OCI-M1 (cell line): ENCODE results near the gene TNNC2.
A peak's percentile ranks its signal among the peaks of the same experiment; 100 is the strongest.
"Not testable (repeated sequence)": the region's sequence is repeated elsewhere in the genome, so short reads cannot be mapped to it uniquely, and the experiment has no call there.

Source experiments
- DNase-seq: peaks from one replicate; lab custom pipeline; 2025; lab: John Stamatoyannopoulos, UW

Gene TNNC2

GRCh38 chr20:45821947-45822346 is 5.2 kb downstream of the TNNC2 start:
- DNase-seq, result no peak

- no peak for DNase-seq
Measured at GRCh38 chr20:45819466-45819865, 7.6 kb downstream of the TNNC2 start.

DNA sequence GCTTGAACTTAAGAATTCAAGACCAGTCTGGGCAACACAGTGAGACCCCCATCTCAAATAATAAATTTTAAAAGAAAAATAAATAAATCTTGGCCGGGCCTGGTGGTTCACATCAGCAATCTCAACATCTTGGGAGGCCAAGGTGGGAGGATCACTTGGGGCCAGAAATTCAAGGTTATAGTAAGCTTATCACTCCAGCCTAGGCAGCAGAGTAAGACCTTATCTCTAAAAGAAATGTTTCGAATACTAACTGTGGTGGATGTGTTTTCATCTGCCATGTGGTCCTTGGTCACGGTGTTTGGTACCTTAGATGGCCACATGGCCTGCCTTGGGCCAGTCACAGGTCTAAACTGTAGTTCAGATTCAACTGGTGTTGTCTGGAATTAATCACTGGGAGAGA is 8.9 kb downstream of the TNNC2 start:
- peak; percentile 38 for DNase-seq

DNA sequence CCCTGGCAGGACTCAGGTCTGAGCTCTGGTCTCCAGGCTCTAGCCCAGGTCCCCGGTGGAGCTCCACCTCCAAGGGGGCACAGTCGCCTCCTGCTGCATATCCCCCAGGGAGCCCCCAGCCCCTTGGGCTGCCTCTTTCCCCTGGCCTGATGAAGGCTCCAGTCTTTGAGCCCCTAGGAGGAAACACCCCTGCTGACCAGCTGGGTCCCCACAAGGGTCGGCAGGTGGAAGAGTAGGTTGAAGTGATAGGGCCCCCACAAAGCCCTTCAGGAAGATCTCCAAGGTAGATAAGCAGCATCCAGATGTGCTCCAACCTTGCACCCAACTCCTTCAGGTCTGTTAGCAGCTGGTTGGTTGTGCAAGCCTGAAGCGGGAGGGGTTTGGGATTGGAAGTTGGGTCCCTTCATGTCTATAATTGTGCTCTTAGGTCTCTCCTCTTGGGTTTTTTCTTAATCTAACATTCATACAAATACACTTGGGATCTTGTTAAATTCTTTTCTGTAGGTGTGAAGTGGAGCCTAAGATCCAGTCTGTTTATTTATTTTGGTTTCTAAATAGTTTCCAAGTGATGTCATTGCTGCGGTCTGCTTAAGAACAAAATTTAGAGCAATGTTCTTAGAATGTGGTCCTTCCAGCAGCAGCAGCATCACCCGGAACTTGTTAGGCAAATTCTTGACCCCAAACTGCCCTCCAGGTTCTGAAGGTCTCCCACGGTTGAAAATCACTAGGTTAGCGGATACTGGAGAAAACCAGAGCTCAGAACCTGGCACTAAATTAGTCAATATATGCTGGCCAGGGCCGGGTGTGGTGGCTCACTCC is 9.5 kb downstream of the TNNC2 start:
- DNase-seq, result no peak

DNA sequence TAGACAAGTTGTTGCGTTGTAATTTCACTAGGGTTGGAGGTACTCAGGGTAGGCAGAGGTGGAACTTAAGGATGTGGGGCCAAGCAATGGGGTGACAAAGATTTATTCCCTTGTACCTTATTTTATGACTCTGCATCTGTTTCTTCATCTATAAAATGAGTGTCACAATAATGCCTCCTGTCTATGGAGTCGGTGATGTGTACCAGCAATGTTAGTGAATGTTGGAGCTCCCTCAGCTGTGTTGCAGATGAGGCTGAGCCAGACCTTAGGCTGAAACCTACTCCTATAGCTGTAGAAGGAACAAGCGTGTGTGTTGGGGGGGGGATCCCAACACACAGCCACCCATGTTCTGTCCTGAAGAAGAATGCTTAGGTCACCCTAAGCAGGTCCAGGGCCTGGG is 10.2 kb downstream of the TNNC2 start:
- DNase-seq, result no peak

DNA sequence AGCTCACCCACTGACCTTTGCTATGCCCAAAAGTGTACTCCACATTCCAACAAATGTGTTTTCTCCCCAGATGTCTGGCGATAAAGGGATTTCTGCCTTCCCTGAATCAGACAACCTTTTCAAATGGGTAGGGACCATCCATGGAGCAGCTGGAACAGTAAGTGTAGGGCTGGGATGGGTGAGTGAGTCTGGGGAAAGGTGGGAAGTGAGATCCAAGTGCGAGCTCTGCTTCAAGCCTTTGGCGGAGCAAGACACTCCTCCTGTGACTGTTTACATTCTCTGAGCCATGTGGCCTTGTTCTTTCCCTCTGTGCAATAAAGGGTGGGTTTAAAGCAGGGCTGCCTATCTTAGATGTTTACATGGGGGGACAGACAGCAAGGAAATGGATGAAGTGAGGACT is 12.8 kb downstream of the TNNC2 start:
- no peak for DNase-seq

GRCh38 chr20:45813489-45813888 is 13.6 kb downstream of the TNNC2 start:
- DNase-seq, result no peak

DNA sequence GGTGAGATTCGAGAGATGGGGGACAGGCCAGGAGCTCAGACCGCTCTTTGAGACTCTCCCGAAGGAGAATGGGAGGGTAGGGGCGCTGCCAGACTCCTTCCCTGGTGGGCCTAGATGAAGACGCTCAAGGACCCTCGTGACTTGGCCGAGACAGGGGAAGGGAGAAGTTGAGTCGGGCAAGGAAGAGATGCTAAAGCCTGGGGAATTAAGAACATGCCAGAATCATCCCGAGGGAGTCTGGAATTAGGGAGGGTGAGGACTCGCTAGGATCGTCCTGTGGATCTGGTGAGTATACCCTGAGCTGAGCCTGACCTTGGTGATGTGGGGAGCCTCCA is 14.1 kb downstream of the TNNC2 start:
- no peak for DNase-seq

DNA sequence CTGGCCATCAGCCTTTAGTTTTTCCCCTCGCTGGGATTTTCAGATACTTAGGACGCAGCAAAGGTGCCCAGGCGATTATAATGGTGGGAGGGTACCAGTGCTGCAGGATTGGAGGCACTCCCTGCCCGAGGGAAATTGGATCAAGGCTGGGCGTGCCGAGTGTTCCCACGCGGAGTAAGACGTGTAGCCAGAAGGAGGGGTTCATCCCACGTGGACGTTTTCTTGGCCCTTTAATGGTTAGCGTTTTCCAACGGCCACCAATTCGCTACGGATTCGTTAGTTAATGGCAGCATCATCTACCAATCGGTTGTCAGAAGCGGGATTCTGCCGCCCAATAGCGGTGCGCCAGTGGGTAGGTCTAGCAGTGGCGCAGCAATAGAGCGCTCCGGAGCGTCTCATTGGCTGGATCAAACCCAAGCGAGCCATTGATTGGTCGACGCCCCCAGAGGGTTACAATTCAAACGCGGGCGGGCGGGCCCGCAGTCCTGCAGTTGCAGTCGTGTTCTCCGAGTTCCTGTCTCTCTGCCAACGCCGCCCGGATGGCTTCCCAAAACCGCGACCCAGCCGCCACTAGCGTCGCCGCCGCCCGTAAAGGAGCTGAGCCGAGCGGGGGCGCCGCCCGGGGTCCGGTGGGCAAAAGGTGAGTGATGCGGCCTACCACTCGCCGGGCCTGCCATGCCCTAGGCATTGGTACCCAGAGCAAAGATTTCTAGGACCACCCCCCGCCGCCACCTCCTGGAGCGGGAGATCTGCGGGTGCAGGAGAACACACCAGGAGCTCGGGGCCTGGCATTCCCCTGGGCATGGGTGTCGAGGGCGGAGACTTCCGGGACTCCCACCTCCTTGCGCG is 14.7 kb downstream of the TNNC2 start, which contains the start of gene UBE2C:
Gene UBE2C (plus strand): TSS at position 488 of the 849 bp plus-strand sequence. CDS start 52 bp downstream, at position 540.
- peak; percentile 99 for DNase-seq

GRCh38 chr20:45810191-45810970 is 16.7 kb downstream of the TNNC2 start:
- DNase-seq, result peak; percentile 71

GRCh38 chr20:45801851-45802250 is 25.3 kb downstream of the TNNC2 start:
- no peak for DNase-seq

DNA sequence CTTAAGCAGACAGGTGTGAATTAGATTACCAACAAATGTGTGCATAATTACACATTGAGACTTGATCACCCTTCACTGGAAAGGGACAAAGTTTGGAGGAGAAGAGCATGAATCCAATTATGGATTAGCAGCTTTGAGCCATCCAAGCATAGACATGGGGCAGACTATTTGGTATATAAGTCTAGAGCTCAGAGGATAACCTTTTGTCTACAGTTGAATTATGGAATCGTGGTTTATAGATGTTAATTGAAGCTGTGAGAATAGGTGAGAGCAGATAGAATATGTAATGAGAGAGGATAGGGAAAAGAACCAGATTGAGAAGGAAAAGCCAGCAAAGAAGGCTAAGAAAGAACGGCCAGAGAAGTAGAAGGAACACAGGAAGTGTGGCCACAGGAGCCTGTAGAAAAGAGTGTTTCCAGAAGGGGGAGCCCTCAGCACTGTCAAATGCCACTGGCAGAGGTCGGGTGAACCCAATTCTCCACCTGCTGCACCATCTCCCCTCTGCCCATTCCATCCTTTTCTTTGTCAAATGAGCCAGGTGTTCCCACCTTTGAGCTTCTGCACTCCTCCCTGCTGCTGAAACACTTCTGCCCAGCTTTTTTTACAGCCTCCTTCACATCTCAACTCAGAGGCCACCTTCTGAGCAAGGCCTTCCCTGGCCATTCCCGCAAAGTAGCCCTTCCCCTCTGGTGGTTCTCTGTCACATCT is 28.0 kb downstream of the TNNC2 start:
- DNase-seq, result peak; percentile 87

GRCh38 chr20:45797955-45798354 is 29.2 kb downstream of the TNNC2 start:
- not testable (repeated sequence) for DNase-seq

DNA sequence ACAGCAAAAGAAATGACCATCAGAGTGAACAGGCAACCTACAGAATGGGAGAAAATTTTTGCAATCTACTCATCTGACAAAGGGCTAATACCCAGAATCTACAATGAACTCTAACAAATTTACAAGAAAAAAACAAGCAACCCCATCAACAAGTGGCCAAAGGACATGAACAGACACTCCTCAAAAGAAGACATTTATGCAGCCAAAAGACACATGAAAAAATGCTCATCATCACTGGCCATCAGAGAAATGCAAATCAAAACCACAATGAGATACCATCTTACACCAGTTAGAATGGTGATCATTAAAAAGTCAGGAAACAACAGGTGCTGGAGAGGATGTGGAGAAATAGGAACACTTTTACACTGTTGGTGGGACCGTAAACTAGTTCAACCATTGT is 29.6 kb downstream of the TNNC2 start:
- DNase-seq, result not testable (repeated sequence)

DNA sequence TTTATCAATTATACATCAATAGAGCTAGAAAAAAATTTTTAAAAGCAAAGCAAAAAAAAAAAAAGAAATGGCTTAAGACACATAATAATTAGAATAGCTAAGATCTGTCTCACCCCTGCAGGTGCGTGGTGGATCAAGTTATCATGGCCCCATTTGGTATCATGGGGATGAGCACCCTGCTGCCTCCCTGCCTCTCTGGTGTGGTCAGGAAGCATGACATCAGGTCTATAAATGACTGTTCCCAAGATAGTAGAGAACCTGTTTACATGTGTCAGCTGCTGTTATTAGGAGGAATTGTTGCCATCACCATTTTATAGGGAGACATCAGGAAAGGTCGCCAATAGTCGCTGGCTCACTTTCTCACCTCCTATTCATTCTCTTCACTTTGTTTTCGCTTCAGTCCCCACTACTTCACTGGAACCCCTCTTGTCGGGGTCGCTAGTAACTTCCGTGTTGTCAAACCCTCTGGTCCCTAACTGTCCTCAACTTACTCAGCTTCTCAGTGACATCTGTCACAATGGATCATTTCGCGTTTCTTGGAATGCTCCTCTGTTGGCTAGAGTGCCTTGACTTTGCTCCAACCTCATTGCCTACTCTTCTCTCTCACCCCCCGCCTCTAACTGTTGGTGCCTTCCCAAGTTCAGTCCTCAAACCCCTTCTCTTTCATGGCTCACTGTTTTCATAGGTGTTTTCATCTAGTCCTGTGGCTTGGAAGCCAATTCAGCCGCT is 30.6 kb downstream of the TNNC2 start:
- DNase-seq, result no peak

GRCh38 chr20:45792317-45793118 is 34.6 kb downstream of the TNNC2 start:
- peak; percentile 66 for DNase-seq

DNA sequence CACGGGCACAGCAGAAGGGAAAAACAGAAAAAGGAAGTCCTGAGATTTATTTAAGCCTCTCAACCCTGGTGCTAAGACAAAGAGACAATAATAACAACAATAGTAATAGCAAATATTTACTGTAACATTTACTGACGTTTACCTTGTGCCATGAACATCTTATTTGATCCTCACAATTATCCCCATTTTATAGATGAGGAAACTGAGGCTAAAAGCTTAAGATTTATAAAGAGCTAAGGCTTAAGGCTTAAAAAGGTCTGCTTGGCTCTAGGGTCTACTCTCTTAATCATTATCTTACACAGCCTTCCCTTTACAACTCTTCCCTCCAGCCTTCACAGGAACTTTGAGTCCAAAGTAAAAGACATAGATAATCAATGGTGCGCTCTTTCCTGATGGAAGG is 38.8 kb downstream of the TNNC2 start:
- no peak for DNase-seq

- no peak for DNase-seq
Measured at GRCh38 chr20:45783656-45784294, 43.3 kb downstream of the TNNC2 start.

DNA sequence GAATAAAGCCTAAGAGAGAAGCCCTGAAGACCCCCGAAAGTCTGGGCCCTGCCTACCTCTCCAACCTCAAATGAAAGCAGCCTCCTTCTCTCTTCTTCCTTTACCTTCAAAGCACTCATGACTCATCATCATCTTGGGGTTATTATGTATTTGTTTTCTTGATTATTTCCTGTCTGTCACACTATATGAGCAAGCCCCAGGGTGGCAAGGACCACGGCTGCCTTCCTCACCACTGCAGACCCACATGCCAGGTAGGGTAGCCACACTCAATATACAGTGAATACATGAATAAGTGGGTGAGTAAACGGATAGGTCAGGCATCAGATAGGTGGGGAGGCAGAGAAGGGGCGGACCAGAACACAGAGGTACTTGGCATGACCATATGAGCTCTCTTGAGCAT is 44.2 kb downstream of the TNNC2 start:
- no peak for DNase-seq
